Upper lobe of right lung (tissue), 1 donor: ENCODE data around the gene ULK2. TPM values are rescaled to one million over a fixed set of nuclear protein-coding genes. Genes with fewer than 3 reads are reported as not detected.

Source experiments
- ATAC-seq: fragments of 200-7000 bp; cut with Tn5 transposase; one replicate; pipeline ENCODE4 v1.9.1; 2020; ENCODE audit warnings: mild to moderate bottlenecking, moderate library complexity
- DNase-seq: peaks from one replicate; pipeline ENCODE4 v3.0.0-alpha.2; 2020
- H3K27ac ChIP-seq: fragments of 200-600 bp; one replicate; pipeline ENCODE4 v1.8.0; 2022
- H3K27me3 ChIP-seq: fragments of 200-600 bp; one replicate; pipeline ENCODE4 v1.8.0; 2022; ENCODE audit warnings: mild to moderate bottlenecking
- H3K36me3 ChIP-seq: fragments of 200-600 bp; one replicate; pipeline ENCODE4 v1.8.0; 2022
- H3K4me1 ChIP-seq: fragments of 200-600 bp; one replicate; pipeline ENCODE4 v1.8.0; 2022
- H3K4me3 ChIP-seq: fragments of 200-600 bp; one replicate; pipeline ENCODE4 v1.8.0; 2022; ENCODE audit warnings: mild to moderate bottlenecking
- H3K9me3 ChIP-seq: fragments of 200-600 bp; one replicate; pipeline ENCODE4 v1.8.0; 2022
- CTCF ChIP-seq: fragments of 200-600 bp; IDR thresholded peaks from one replicate; pipeline ENCODE4 v1.8.0; 2022; ENCODE audit warnings: antibody characterized with exemption
- intact Hi-C: fragments of 100-400 bp; cut with DNase I; formaldehyde crosslinking; loops from one replicate; pipeline ENCODE4 v1.11.0; 2022
- total RNA-seq: library from RNA; stranded (reverse); fragmentation: NEBNext Ultra II Directional; extraction: Animal tissue kit (Norgen Biotek cat#: 25700); gene quantifications from one replicate; pipeline ENCODE4 v1.2.1, GENCODE V29; 2021
- donor health status: DM: no; HTN: yes; CAD: no; lungs with severe emphysema.

Gene ULK2
- total RNA-seq, 1 donor from 2014 or later: 30.8 TPM

GRCh38 chr17:19727501-19728078, 140.1 kb downstream of the ULK2 start:
- peak; percentile 33 for ATAC-seq
- Histone ChIP-seq H3K27me3 (no peaks in the 10 kb centered on the region), H3K4me3 (no peak overlapping the region), H3K4me1 (peaks cover 46% of the 10 kb centered on the region), H3K9me3 (no peaks in the 10 kb centered on the region), H3K36me3 (no peaks in the 10 kb centered on the region), H3K27ac (peak overlapping the region; percentile 89)
- no peak for TF ChIP-seq CTCF
- no peak for DNase-seq
- intact Hi-C loops: no loop called here

- no peak overlapping the region for H3K4me3 ChIP-seq
- TF ChIP-seq CTCF: no peak
- H3K9me3 ChIP-seq: no peaks in the 10 kb centered on the region
- intact Hi-C loops: no loop called here
- no peak for ATAC-seq
- no peak for DNase-seq
- H3K27me3 ChIP-seq: no peaks in the 10 kb centered on the region
- H3K36me3 ChIP-seq: no peaks in the 10 kb centered on the region
- H3K27ac ChIP-seq: peak overlapping the region; percentile 89
- peaks cover 46% of the 10 kb centered on the region for H3K4me1 ChIP-seq
Measured at GRCh38 chr17:19726631-19727376, 140.9 kb downstream of the ULK2 start.

- no peak for DNase-seq
Measured at GRCh38 chr17:19725486-19725885, 142.2 kb downstream of the ULK2 start.

GRCh38 chr17:19724501-19725420, 143.0 kb downstream of the ULK2 start:
- Histone ChIP-seq H3K27ac (peak overlapping the region; percentile 71), H3K27me3 (no peaks in the 10 kb centered on the region), H3K4me1 (peaks cover 52% of the 10 kb centered on the region), H3K4me3 (peak overlapping the region; percentile 35), H3K9me3 (no peaks in the 10 kb centered on the region), H3K36me3 (no peaks in the 10 kb centered on the region)
- ATAC-seq (peak; percentile 83), DNase-seq (peak; percentile 91)
- TF ChIP-seq CTCF: no peak
- intact Hi-C loops: no loop called here

More at GRCh38 chr17:19725486-19725885, 142.2 kb downstream of the ULK2 start:
- peaks cover 50% of the 10 kb centered on the region for H3K4me1 ChIP-seq
- intact Hi-C loops: no loop called here
- no peaks in the 10 kb centered on the region for H3K9me3 ChIP-seq
- no peaks in the 10 kb centered on the region for H3K27me3 ChIP-seq
- peak overlapping the region; percentile 71 for H3K27ac ChIP-seq
- TF ChIP-seq CTCF: no peak
- ATAC-seq: no peak
- H3K36me3 ChIP-seq: no peaks in the 10 kb centered on the region
- no peak overlapping the region for H3K4me3 ChIP-seq

- no peak for TF ChIP-seq CTCF
- Histone ChIP-seq H3K4me3 (peak overlapping the region; percentile 35), H3K27ac (no peak overlapping the region), H3K27me3 (no peaks in the 10 kb centered on the region), H3K4me1 (peaks cover 44% of the 10 kb centered on the region), H3K9me3 (no peaks in the 10 kb centered on the region), H3K36me3 (no peaks in the 10 kb centered on the region)
- intact Hi-C loops: no loop called here
- DNase-seq: no peak
- ATAC-seq: no peak
Measured at GRCh38 chr17:19723964-19724363, 143.8 kb downstream of the ULK2 start.

Other genes starting within 250 kb of the ULK2 start
- 134 TPM for gene ALDH3A2, start 219.2 kb downstream of the ULK2 start, total RNA-seq
- gene SLC47A2, start 151.4 kb downstream of the ULK2 start, total RNA-seq: not detected
- 10.5 TPM for gene ALDH3A1, start 119.6 kb downstream of the ULK2 start, total RNA-seq
- gene AKAP10, start 109.9 kb upstream of the ULK2 start, total RNA-seq: 42.3 TPM
- 31.0 TPM for gene SPECC1, start 141.4 kb upstream of the ULK2 start, total RNA-seq